NCI-H526 treated with DMSO at 0.1 percent for 48 hours (cell line): Measurements from ENCODE around the gene ACE2.

Experiments used
- DNase-seq: peaks from one replicate; lab custom pipeline; 2025; lab: John Stamatoyannopoulos, UW

The ACE2 gene

DNA sequence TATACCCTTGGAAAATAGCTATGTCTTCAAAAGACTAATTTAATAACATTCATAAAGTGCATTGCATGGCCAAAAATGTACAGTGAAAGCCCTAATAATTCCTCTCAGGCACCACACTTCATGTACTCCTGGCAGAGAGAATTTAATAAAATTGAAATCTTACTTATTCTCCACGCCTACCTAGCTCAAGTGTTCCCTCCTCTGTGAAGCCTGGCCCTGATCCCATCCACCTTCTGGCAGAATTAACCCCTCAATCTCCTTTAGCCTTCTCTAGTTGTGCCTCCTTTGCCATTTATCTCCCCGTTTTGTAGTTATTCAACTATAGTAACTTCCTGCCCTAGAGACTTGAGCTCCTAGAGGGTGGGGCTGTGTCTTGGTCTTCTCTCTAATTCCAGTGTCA is 26.7 kb downstream of the ACE2 start:
- no peak for DNase-seq

DNA sequence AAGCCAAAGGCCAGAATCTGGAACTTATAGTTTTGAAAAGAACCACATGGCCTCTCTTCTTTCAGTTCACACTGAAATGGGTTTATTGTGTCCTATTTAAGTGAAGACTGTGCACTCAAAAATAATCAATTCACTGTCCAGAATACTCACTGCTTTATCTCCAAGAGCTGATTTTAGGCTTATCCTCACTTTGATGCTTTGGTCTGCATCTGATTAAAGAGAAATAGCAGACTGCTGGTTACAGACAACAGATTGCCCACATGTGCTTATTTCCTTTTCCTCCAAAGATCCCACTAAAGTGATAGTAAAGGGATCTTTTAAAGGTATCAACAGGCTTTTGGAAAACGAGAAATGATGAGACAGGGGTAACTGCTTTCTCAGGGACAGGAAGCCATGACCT is 30.6 kb downstream of the ACE2 start:
- no peak for DNase-seq

- DNase-seq, result peak; percentile 59
Measured at GRCh38 chrX:15567886-15568616, 32.7 kb downstream of the ACE2 start.

DNA sequence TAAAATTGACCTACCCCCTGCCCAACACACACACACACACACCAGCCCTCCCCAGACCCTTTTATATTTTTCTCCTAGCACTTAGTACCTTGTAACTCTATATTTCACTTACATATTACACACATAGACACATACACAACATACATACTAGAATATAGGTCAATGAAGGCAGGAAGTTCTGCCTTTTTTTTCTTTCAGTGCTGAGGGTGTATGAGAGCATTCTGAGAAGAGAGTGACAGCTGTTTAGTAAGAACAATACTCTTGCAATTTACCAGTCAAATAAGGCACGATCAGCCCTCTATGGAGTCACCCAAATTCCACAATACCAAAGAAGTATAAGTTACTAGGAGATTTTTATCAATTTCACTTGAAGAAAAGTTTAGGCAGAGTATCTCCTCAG is 33.5 kb downstream of the ACE2 start:
- DNase-seq, result no peak

- DNase-seq, result peak; percentile 4
Measured at GRCh38 chrX:15566244-15566643, 34.5 kb downstream of the ACE2 start.

DNA sequence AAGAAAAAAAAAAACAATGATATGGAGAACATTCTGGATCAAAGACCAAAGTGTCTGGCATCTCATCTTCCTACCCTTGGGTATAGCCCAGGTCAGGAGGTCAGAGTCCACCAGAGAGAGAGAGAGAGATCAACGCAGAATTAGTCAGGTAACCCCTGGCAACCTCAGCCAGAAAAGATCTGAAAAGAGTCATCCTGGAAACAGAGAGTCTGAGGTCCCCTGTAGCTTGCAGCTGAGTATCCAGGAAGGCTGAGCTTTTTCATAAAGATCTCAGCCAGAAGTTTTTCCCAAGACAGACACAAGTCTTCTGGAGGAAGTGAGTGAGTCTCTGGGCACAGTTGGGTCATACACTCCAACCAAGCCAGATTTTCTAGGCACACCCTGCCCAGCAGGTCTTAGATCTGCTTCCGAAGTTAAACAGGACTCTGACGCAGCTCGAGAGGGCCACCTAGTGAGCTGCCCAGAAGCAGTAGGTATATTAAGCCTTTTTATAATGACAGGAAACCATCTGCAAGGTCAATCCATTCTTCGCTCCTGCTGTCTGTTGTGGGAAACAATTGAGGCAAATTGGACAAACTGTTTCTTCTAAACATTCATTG is 35.7 kb downstream of the ACE2 start:
- peak; percentile 62 for DNase-seq

DNA sequence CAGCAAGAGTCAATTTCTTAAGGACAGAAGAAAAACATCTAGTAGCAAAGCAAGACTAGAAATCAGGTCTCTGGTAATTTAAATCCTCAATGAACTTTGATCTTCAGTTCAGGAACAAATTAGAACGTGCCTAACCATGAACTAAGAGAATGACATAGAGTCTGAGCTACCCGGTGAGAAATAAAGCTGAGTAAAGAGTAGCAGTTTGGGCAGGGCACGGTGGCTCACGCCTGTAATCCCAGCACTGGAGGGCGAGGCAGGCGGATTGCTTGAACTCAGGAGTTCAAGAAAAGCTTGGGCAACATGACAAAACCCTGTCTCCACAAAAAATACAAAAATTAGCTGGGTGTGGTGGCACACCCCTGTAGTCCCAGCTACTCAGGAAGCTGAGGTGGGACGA is 37.7 kb downstream of the ACE2 start:
- DNase-seq, result no peak

GRCh38 chrX:15560924-15561323 is 39.8 kb downstream of the ACE2 start:
- no peak for DNase-seq

GRCh38 chrX:15559227-15559626 is 41.5 kb downstream of the ACE2 start:
- peak; percentile 42 for DNase-seq

DNA sequence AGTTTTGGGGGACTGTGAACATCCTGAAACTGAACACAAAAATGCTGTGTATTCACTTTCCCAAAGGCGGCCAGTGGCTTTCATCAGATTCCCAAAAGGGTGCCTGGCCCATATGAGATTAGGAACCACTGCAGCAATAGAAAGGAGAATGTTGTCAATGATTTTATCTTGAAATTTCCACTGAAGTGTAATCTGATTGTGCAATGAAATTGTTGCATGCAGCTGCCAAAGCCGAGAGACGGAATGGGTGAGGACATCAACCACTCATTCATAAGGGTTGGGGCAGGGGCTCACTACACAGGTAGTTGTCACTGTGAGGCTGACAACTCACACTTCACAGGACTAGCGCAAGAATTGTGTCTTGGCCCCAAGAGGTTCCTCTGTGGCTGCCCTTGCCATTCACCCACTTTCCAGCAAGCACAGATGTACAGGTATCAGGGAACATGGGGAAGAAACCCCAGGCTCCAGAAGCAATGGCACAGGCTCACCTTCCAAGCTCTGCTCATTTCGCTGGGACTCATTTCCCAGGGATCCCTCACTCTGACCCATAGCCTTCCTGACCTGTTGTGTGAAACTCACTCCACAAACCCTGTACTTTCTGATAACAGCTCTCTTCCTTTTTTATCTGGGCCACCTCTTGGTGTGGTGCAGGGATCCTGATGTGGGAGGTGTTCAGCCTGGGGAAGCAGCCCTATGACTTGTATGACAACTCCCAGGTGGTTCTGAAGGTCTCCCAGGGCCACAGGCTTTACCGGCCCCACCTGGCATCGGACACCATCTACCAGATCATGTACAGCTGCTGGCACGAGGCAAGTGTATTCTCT is 51.4 kb downstream of the ACE2 start:
- DNase-seq, result no peak

DNA sequence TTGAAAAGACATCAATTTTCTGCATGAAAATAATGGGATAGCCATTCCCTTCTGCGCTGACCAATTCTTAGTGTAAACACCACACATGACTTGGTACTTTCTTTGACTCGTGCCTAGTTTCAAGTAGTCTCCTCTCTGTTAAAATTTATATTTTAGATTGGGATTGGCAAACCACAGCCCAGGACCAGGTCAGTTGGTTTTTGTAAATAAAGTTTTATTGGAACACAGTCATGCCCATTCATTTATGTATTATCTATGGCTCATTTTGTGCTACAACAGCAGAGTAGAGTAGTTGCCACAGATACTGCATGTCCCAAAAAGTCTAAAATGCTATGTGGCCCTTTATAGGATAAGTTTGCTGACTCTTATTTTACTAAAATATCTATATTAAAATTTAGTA is 53.4 kb downstream of the ACE2 start:
- DNase-seq, result no peak

- DNase-seq, result no peak
Measured at GRCh38 chrX:15546745-15547144, 54.0 kb downstream of the ACE2 start.

DNA sequence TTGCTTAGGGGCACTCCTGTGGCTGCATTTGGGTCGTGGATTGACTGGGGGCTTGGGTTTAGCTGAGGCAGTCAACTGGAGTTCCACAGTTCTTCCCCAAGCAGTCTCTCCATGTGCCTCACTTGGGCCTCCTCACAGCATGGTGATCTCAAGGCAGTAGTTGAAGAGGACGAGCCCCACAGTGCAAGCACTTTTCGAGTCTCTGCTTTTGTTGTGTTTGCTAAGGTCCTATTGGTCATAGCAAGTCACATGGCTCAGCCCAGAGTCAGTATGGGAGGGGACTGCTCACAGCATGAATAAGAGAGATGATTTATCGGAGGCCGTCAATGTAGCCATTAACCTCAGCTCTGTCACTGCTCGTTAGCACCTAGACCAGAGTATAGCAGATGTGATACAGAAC is 70.4 kb downstream of the ACE2 start:
- DNase-seq, result no peak

DNA sequence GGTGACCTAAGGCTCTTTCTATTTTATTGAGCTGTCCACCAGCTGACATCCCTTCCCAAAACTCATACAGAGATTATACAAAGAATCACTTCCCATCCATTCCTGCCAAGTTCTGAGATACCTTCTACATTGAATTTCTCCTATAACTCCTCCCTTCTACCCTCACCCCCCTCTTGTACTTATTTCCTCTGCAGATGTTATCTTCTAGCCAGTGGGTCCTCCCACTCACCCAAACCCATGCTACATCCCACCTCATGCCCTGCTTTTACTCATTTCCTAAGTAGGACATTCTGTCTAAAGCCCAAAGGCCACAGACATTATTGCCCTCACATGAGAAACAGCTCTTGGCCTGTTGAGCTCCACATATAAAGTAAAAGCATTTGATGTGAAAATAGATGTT is 71.6 kb downstream of the ACE2 start:
- no peak for DNase-seq

DNA sequence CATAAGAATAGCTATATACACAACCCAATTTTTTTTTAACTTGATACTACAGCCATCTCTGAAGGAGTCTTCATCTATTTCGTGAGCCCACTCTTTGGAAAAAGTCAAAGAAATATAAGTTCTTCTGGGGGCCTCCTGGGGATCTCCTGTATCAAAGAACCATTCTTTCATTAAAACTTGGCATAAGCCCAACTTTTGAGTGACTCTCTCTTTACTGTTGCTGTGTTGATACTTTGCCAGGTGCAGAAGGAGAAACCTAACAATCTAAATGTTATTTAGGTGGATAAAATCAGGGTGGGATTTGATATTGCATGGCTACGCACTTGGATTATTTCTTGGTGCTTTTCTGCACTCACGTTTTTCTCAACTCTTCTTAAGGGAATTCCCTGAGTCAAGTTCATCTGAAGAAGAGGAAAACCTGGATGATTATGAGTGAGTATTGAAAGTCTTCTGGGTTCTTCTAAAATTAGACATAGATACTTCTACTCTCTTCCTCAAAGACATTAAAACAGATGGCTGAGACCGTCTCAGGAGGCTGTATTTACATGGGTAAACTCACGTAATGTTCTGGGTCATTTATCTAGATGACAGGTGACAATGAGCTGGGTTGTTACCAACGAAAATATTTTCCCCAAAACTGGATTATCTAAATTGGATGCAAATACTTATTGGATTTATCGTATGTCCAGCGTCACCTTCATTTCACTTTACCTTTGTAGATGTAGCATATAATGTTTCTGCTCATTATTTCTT is 74.9 kb downstream of the ACE2 start:
- peak; percentile 87 for DNase-seq

DNA sequence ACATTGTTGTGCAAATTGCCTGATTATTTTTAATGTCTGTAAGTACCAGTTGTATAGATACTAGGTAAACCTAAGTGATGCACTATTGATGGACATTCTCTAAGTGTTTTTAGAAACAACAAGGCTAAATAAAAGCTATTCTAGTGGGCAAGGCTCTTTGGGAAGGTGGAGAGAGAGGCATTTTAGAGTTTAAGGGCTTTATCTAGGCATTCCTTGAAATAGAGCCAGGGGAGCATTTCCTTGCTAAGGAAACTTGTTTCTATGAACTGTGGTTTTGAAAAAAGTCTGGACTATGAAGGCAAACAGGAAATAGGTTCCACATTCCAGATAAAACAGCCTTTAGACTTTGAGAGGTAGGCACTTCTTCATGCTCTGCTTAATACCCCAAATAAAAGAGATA is 76.3 kb downstream of the ACE2 start:
- no peak for DNase-seq

GRCh38 chrX:15523088-15523487 is 77.7 kb downstream of the ACE2 start:
- DNase-seq, result no peak

- no peak for DNase-seq
Measured at GRCh38 chrX:15522464-15522863, 78.3 kb downstream of the ACE2 start.

DNA sequence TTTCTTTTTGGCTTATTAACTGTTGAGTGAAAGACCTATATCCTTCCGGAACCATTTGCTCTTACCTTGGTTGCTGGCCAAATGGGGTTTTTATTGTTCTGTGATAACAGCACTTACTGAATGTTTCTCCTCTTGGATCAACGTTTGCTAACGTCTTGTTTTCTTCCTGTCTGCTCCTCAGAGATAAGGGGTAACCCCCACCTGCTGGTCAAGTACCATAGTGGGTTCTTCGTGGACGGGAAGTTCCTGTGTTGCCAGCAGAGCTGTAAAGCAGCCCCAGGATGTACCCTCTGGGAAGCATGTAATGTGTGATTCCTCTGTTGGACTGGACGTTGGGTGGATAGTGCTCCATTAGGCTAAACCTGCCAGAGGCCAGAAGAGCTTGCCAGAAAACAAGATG is 84.8 kb downstream of the ACE2 start:
- no peak for DNase-seq

- DNase-seq, result no peak
Measured at GRCh38 chrX:15514279-15514678, 86.5 kb downstream of the ACE2 start.

DNA sequence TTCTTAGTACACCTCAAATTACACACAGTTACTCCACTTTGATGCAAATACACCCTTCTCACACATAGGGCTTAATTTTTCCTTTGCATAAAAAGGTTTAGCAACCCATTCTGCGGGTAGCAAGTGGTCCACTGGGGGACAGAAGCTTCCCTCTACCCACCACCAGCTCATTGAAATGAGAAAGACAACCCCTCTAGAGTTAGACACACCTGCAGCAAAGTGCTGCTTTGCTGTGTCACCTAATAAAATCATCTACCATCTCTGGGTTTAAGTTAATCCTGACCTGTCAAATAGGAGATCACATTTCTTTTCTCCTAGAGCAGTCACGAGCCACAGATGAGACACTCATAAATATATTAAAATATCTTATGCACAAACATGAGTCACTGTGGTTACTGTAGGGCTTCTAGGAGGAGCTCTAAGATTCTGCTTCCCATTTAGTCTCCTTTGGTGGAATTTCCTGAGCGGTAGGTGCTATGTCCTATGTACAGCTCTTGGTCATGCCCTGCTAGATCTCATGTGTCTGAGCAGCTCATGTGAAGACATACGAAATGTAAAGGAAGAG is 88.3 kb downstream of the ACE2 start:
- peak; percentile 53 for DNase-seq

- DNase-seq, result peak; percentile 84
Measured at GRCh38 chrX:15511563-15511962, 89.2 kb downstream of the ACE2 start.
